Osteoblast (primary cell): ENCODE measurements around the gene SLC23A3. TPM values are rescaled to one million over a fixed set of nuclear protein-coding genes. Genes with fewer than 3 reads are reported as not detected.

Source experiments
- DNase-seq: peaks from one replicate; pipeline ENCODE4 v3.0.0; 2011; ENCODE audit warnings: low spot score, mixed read lengths; ENCODE audit not compliant: insufficient read length; ENCODE audit errors: missing footprints
- H2AFZ ChIP-seq: 2 replicates; pipeline ENCODE4 v1.6.0; 2011; ENCODE audit warnings: mild to moderate bottlenecking, low read length
- H3K27ac ChIP-seq: 2 replicates; pipeline ENCODE4 v1.5.1; 2011; ENCODE audit warnings: mild to moderate bottlenecking, low read depth, low read length, moderate library complexity
- H3K27me3 ChIP-seq: 2 replicates; pipeline ENCODE4 v1.6.0; 2012; ENCODE audit warnings: mild to moderate bottlenecking, control low read depth, inconsistent platforms, low read length, moderate library complexity; ENCODE audit not compliant: insufficient read depth
- H3K36me3 ChIP-seq: 2 replicates; pipeline ENCODE4 v1.5.1; 2011; ENCODE audit warnings: mild to moderate bottlenecking, low read length, control low read depth, moderate library complexity; ENCODE audit not compliant: insufficient read depth
- H3K4me1 ChIP-seq: 2 replicates; pipeline ENCODE4 v1.5.1; 2011; ENCODE audit warnings: mild to moderate bottlenecking, low read length, control low read depth, moderate library complexity; ENCODE audit not compliant: insufficient read depth
- H3K4me2 ChIP-seq: 2 replicates; pipeline ENCODE4 v1.6.0; 2011; ENCODE audit warnings: mild to moderate bottlenecking, low read length; ENCODE audit not compliant: insufficient read depth
- H3K4me3 ChIP-seq: fragments of 200-600 bp; sonication (generic); 3 replicates; pipeline ENCODE4 v1.5.1; 2012; ENCODE audit warnings: mild to moderate bottlenecking, low read length, inconsistent platforms; ENCODE audit not compliant: insufficient read depth
- H3K79me2 ChIP-seq: 2 replicates; pipeline ENCODE4 v1.6.0; 2012; ENCODE audit warnings: mild to moderate bottlenecking, low read length, control low read depth, inconsistent platforms; ENCODE audit not compliant: insufficient read depth
- H3K9me3 ChIP-seq: 2 replicates; pipeline ENCODE4 v1.5.1; 2011; ENCODE audit warnings: low read depth, low read length, control low read depth
- H4K20me1 ChIP-seq: 2 replicates; pipeline ENCODE4 v1.6.0; 2012; ENCODE audit warnings: mild to moderate bottlenecking, low read length, control low read depth; ENCODE audit not compliant: insufficient read depth
- CTCF ChIP-seq: IDR thresholded peaks from 2 replicates; pipeline ENCODE4 v1.5.1; 2011; ENCODE audit warnings: mild to moderate bottlenecking, low read depth, low read length, moderate library complexity; ENCODE audit errors: extremely low read depth
- total RNA-seq: library from RNA; depleted of rRNA; stranded (reverse); fragments of >200 nt; gene quantifications from 2 replicates; pipeline ENCODE4 v1.2.3, GENCODE V29; 2012

SLC23A3 gene
- total RNA-seq, 1 donor = 1.4 TPM

- no peak for TF ChIP-seq CTCF
- Histone ChIP-seq H3K27me3 (no peaks in the 10 kb centered on the region), H3K79me2 (no peaks in the 10 kb centered on the region), H3K4me2 (no peak overlapping the region), H3K36me3 (no peaks in the 10 kb centered on the region), H3K4me1 (peaks cover 16% of the 10 kb centered on the region), H3K27ac (no peak overlapping the region), H4K20me1 (peaks cover 10% of the 10 kb centered on the region), H2AFZ (no peak overlapping the region), H3K4me3 (no peak overlapping the region), H3K9me3 (no peaks in the 10 kb centered on the region)
- no peak for DNase-seq
These were observed 40.2 kb downstream of the SLC23A3 start for GRCh38 chr2:219129589-219129988.

- no peak overlapping the region for H3K27ac ChIP-seq
- H4K20me1 ChIP-seq = peaks cover 9% of the 10 kb centered on the region
- no peak overlapping the region for H3K4me2 ChIP-seq
- peaks cover 24% of the 10 kb centered on the region for H3K4me1 ChIP-seq
- no peak for TF ChIP-seq CTCF
- H3K4me3 ChIP-seq = no peak overlapping the region
- no peak for DNase-seq
- no peak overlapping the region for H2AFZ ChIP-seq
- no peaks in the 10 kb centered on the region for H3K36me3 ChIP-seq
- no peaks in the 10 kb centered on the region for H3K9me3 ChIP-seq
- no peaks in the 10 kb centered on the region for H3K27me3 ChIP-seq
- no peaks in the 10 kb centered on the region for H3K79me2 ChIP-seq
These were observed 41.4 kb downstream of the SLC23A3 start for GRCh38 chr2:219128396-219128795.

- Histone ChIP-seq H3K4me2 (no peak overlapping the region), H3K27me3 (no peaks in the 10 kb centered on the region), H3K4me1 (peaks cover 24% of the 10 kb centered on the region), H3K27ac (no peak overlapping the region), H3K36me3 (no peaks in the 10 kb centered on the region), H3K79me2 (no peaks in the 10 kb centered on the region), H4K20me1 (peaks cover 14% of the 10 kb centered on the region), H3K4me3 (no peak overlapping the region), H3K9me3 (no peaks in the 10 kb centered on the region), H2AFZ (no peak overlapping the region)
- no peak for DNase-seq
- no peak for TF ChIP-seq CTCF
These were observed 42.7 kb downstream of the SLC23A3 start for GRCh38 chr2:219127037-219127635.

GRCh38 chr2:219126555-219126954 lies 43.3 kb downstream of the SLC23A3 start:
- no peak overlapping the region for H3K4me2 ChIP-seq
- no peak for TF ChIP-seq CTCF
- H2AFZ ChIP-seq = no peak overlapping the region
- H3K4me3 ChIP-seq = no peak overlapping the region
- no peaks in the 10 kb centered on the region for H3K9me3 ChIP-seq
- H3K27ac ChIP-seq = no peak overlapping the region
- peaks cover 24% of the 10 kb centered on the region for H3K4me1 ChIP-seq
- H3K27me3 ChIP-seq = no peaks in the 10 kb centered on the region
- peaks cover 14% of the 10 kb centered on the region for H4K20me1 ChIP-seq
- no peaks in the 10 kb centered on the region for H3K36me3 ChIP-seq
- H3K79me2 ChIP-seq = no peaks in the 10 kb centered on the region
- DNase-seq = no peak
